Measurements from ENCODE around the gene PKDREJ. TPM values are rescaled to one million over a fixed set of nuclear protein-coding genes. Genes with fewer than 3 reads are reported as not detected.

Gene PKDREJ
- total RNA-seq, 4 donors from 2014 or later, result 0.11 to 0.19 TPM; not detected in 2

GRCh38 chr22:46250035-46250782 is 12.9 kb downstream of the PKDREJ start, which contains the start of gene CDPF1:
Gene CDPF1 (minus strand): TSS chr22:46250293. CDS start chr22:46248284, 2,009 bp downstream.
- intact Hi-C loops (cut with DNase I), result no loop called here
- TF ChIP-seq CTCF (IDR thresholded peaks at IDR 0.05) (peak in 2 of 6 experiments; percentile 12 to 17), POLR2A (IDR thresholded peaks at IDR 0.05) (peak in 3 of 4 donors; percentile 48 to 87 (median 76))
- 0% methylated on average over 3 to 4 of the region's 89 CpGs for WGBS, 2 donors

GRCh38 chr22:46247443-46247975 is 15.6 kb downstream of the PKDREJ start:
- no peak overlapping the region for H3K4me3 ChIP-seq
- DNase-seq, result no peak
- peaks cover 12 to 54% (median 17%) of the 10 kb centered on the region in 3 donors for H3K4me1 ChIP-seq
- intact Hi-C loops (cut with DNase I), result no loop called here
- H3K9me3 ChIP-seq, result no peaks in the 10 kb centered on the region
- TF ChIP-seq CTCF (IDR thresholded peaks at IDR 0.05) (no peak), POLR2A (IDR thresholded peaks at IDR 0.05) (no peak)
- WGBS, 2 donors, result 100% methylated on average over 1 of the region's 2 CpGs; no CpG with 5 or more reads in 1 of the 2 donors
- H3K27me3 ChIP-seq, result no peaks in the 10 kb centered on the region
- H3K36me3 ChIP-seq, result peaks cover 0 to 28% (median 4%) of the 10 kb centered on the region in 3 donors
- H3K27ac ChIP-seq, result no peak overlapping the region

More at GRCh38 chr22:46250035-46250782, 12.9 kb downstream of the PKDREJ start, which contains the start of gene CDPF1:
- Histone ChIP-seq H3K4me1 (peaks cover 12 to 48% (median 17%) of the 10 kb centered on the region in 3 donors), H3K4me3 (peak within 1 kb of the TSS; percentile 56 to 92 (median 84)), H3K9me3 (no peaks in the 10 kb centered on the region), H3K27me3 (no peaks in the 10 kb centered on the region), H3K27ac (peak within 1 kb of the TSS; percentile 88 to 94 (median 94)), H3K36me3 (peaks cover 0 to 2% (median 0%) of the 10 kb centered on the region in 3 donors)
- peak; percentile 29 for DNase-seq

GRCh38 chr22:46246178-46246577 is 17.0 kb downstream of the PKDREJ start:
- intact Hi-C loops (cut with DNase I), result no loop called here
- no peak for TF ChIP-seq CTCF (IDR thresholded peaks at IDR 0.05)
- no peak for TF ChIP-seq POLR2A (IDR thresholded peaks at IDR 0.05)
- no peak overlapping the region for H3K4me3 ChIP-seq

GRCh38 chr22:46245511-46245910 is 17.6 kb downstream of the PKDREJ start:
- peaks cover 4 to 41% (median 8%) of the 10 kb centered on the region in 3 donors for H3K4me1 ChIP-seq
- WGBS, 2 donors, result 56 to 62% methylated on average over 5 to 7 of the region's 16 CpGs
- peaks cover 0 to 39% (median 4%) of the 10 kb centered on the region in 3 donors for H3K36me3 ChIP-seq
- peak overlapping the region in 2 of 4 donors; percentile 7 to 29 for H3K27ac ChIP-seq
- H3K9me3 ChIP-seq, result no peaks in the 10 kb centered on the region
- H3K4me3 ChIP-seq, result no peak overlapping the region
- TF ChIP-seq CTCF (IDR thresholded peaks at IDR 0.05) (no peak), POLR2A (IDR thresholded peaks at IDR 0.05) (no peak)
- no peaks in the 10 kb centered on the region for H3K27me3 ChIP-seq
- intact Hi-C loops (cut with DNase I), result no loop called here
- DNase-seq, result no peak

More at GRCh38 chr22:46246178-46246577, 17.0 kb downstream of the PKDREJ start:
- H3K27ac ChIP-seq, result no peak overlapping the region
- H3K9me3 ChIP-seq, result no peaks in the 10 kb centered on the region
- H3K27me3 ChIP-seq, result no peaks in the 10 kb centered on the region
- WGBS, 2 donors, result 95 to 97% methylated on average over 4 to 10 of the region's 10 CpGs
- peaks cover 9 to 47% (median 15%) of the 10 kb centered on the region in 3 donors for H3K4me1 ChIP-seq
- peaks cover 0 to 32% (median 4%) of the 10 kb centered on the region in 3 donors for H3K36me3 ChIP-seq
- DNase-seq, result no peak

- intact Hi-C loops (cut with DNase I), result no loop called here
Measured at GRCh38 chr22:46244771-46245170, 18.4 kb downstream of the PKDREJ start.

More at GRCh38 chr22:46244771-46245170, 18.4 kb downstream of the PKDREJ start:
- H3K27ac ChIP-seq, result peak overlapping the region in 1 of 4 donors; percentile 29
- H3K4me1 ChIP-seq, result peaks cover 4 to 39% (median 6%) of the 10 kb centered on the region in 3 donors
- TF ChIP-seq CTCF (IDR thresholded peaks at IDR 0.05), result no peak
- TF ChIP-seq POLR2A (IDR thresholded peaks at IDR 0.05), result no peak
- 98 to 100% methylated on average over 4 to 6 of the region's 9 CpGs for WGBS, 2 donors
- no peak overlapping the region for H3K4me3 ChIP-seq
- no peak for DNase-seq
- H3K9me3 ChIP-seq, result no peaks in the 10 kb centered on the region
- H3K36me3 ChIP-seq, result peaks cover 0 to 46% (median 4%) of the 10 kb centered on the region in 3 donors
- H3K27me3 ChIP-seq, result no peaks in the 10 kb centered on the region
